Osteocyte (in vitro differentiated cells): Measurements from ENCODE around the gene CRAT. TPM values are rescaled to one million over a fixed set of nuclear protein-coding genes. Genes with fewer than 3 reads are reported as not detected.

Experiments
- DNase-seq: peaks from one replicate; pipeline ENCODE4 v3.0.0; 2021; ENCODE audit warnings: mixed read lengths; ENCODE audit not compliant: unreplicated experiment; ENCODE audit errors: extremely low spot score
- H3K27ac Mint-ChIP-seq: one replicate; pipeline ENCODE4 v1.8.0; 2021; ENCODE audit warnings: mild to moderate bottlenecking, mixed read lengths; ENCODE audit not compliant: unreplicated experiment
- H3K27me3 Mint-ChIP-seq: one replicate; pipeline ENCODE4 v1.8.0; 2021; ENCODE audit warnings: mixed read lengths; ENCODE audit not compliant: unreplicated experiment
- H3K36me3 Mint-ChIP-seq: one replicate; pipeline ENCODE4 v1.8.0; 2021; ENCODE audit warnings: mixed read lengths; ENCODE audit not compliant: unreplicated experiment
- H3K4me1 Mint-ChIP-seq: one replicate; pipeline ENCODE4 v1.8.0; 2021; ENCODE audit warnings: mixed read lengths; ENCODE audit not compliant: unreplicated experiment
- H3K4me3 Mint-ChIP-seq: one replicate; pipeline ENCODE4 v1.8.0; 2021; ENCODE audit warnings: mild to moderate bottlenecking, moderate library complexity, mixed read lengths; ENCODE audit not compliant: unreplicated experiment
- H3K9me3 Mint-ChIP-seq: one replicate; pipeline ENCODE4 v1.8.0; 2021; ENCODE audit warnings: mixed read lengths; ENCODE audit not compliant: unreplicated experiment
- CTCF ChIP-seq: fragments of 200-600 bp; sonication (generic); IDR thresholded peaks from 2 replicates; pipeline ENCODE4 v1.5.0; 2021; ENCODE audit warnings: antibody characterized with exemption, mild to moderate bottlenecking, moderate library complexity
- total RNA-seq: library from RNA; stranded (reverse); gene quantifications from 2 replicates; pipeline ENCODE4 v1.2.1, GENCODE V29; 2021

Gene CRAT
- total RNA-seq, 1 donor from 2014 or later = 55.1 TPM

- TF ChIP-seq CTCF = no peak
- Mint-ChIP-seq H3K27ac (no peak overlapping the region), H3K4me3 (no peak overlapping the region), H3K4me1 (peaks cover 15% of the 10 kb centered on the region), H3K9me3 (no peaks in the 10 kb centered on the region), H3K27me3 (no peaks in the 10 kb centered on the region), H3K36me3 (peaks cover 11% of the 10 kb centered on the region)
- no peak for DNase-seq
Measured at GRCh38 chr9:129105857-129106694, 4.5 kb downstream of the CRAT start.

GRCh38 chr9:129104051-129104450, 6.5 kb downstream of the CRAT start:
- H3K27me3 Mint-ChIP-seq = no peaks in the 10 kb centered on the region
- no peak for DNase-seq
- H3K9me3 Mint-ChIP-seq = no peaks in the 10 kb centered on the region
- TF ChIP-seq CTCF = no peak
- H3K4me3 Mint-ChIP-seq = no peak overlapping the region
- no peak overlapping the region for H3K27ac Mint-ChIP-seq
- H3K36me3 Mint-ChIP-seq = peaks cover 11% of the 10 kb centered on the region
- peaks cover 6% of the 10 kb centered on the region for H3K4me1 Mint-ChIP-seq

GRCh38 chr9:129103595-129103965, 7.0 kb downstream of the CRAT start:
- peaks cover under 1% of the 10 kb centered on the region for H3K4me1 Mint-ChIP-seq
- DNase-seq = no peak
- H3K27me3 Mint-ChIP-seq = no peaks in the 10 kb centered on the region
- no peak overlapping the region for H3K27ac Mint-ChIP-seq
- peaks cover 11% of the 10 kb centered on the region for H3K36me3 Mint-ChIP-seq
- H3K4me3 Mint-ChIP-seq = no peak overlapping the region
- no peaks in the 10 kb centered on the region for H3K9me3 Mint-ChIP-seq
- TF ChIP-seq CTCF = no peak

- H3K27ac Mint-ChIP-seq = no peak overlapping the region
- no peak overlapping the region for H3K4me3 Mint-ChIP-seq
- H3K36me3 Mint-ChIP-seq = peaks cover 16% of the 10 kb centered on the region
- peak; percentile 52 for TF ChIP-seq CTCF
- no peak for DNase-seq
- H3K9me3 Mint-ChIP-seq = no peaks in the 10 kb centered on the region
- H3K27me3 Mint-ChIP-seq = no peaks in the 10 kb centered on the region
- H3K4me1 Mint-ChIP-seq = no peaks in the 10 kb centered on the region
Measured at GRCh38 chr9:129102791-129103594, 7.6 kb downstream of the CRAT start.

GRCh38 chr9:129102095-129102525, 8.5 kb downstream of the CRAT start:
- Mint-ChIP-seq H3K36me3 (peaks cover 12% of the 10 kb centered on the region), H3K4me3 (no peak overlapping the region)
- DNase-seq = no peak

More at GRCh38 chr9:129102095-129102525, 8.5 kb downstream of the CRAT start:
- Mint-ChIP-seq H3K9me3 (no peaks in the 10 kb centered on the region), H3K27ac (no peak overlapping the region), H3K4me1 (no peaks in the 10 kb centered on the region), H3K27me3 (no peaks in the 10 kb centered on the region)
- TF ChIP-seq CTCF = no peak
